NCI-H128 (cell line): Measurements from ENCODE around the gene GBP7.
"Not testable (repeated sequence)": the region's sequence is repeated elsewhere in the genome, so short reads cannot be mapped to it uniquely, and the experiment has no call there.

Source experiments
- DNase-seq: peaks from one replicate; lab custom pipeline; 2025; ENCODE audit not compliant: unreplicated experiment; lab: John Stamatoyannopoulos, UW

The GBP7 gene

DNA sequence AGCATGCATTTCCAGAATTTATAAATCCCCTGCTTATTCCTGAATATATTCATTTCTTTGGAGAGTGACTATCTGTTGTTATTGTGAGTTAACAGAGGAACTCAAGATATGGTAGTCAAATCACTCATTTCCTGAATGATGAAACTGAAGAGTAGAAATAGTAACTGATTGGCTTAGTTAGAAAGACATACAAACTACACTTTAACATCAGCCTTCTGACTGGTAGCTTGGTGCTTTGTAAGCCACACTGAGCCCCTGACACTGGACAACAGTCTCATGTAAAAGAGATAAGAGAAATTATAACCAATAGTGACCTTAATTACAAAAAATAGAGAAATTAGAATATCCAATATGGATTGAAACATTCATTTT, 4.8 kb downstream of the GBP7 start:
- no peak for DNase-seq

DNA sequence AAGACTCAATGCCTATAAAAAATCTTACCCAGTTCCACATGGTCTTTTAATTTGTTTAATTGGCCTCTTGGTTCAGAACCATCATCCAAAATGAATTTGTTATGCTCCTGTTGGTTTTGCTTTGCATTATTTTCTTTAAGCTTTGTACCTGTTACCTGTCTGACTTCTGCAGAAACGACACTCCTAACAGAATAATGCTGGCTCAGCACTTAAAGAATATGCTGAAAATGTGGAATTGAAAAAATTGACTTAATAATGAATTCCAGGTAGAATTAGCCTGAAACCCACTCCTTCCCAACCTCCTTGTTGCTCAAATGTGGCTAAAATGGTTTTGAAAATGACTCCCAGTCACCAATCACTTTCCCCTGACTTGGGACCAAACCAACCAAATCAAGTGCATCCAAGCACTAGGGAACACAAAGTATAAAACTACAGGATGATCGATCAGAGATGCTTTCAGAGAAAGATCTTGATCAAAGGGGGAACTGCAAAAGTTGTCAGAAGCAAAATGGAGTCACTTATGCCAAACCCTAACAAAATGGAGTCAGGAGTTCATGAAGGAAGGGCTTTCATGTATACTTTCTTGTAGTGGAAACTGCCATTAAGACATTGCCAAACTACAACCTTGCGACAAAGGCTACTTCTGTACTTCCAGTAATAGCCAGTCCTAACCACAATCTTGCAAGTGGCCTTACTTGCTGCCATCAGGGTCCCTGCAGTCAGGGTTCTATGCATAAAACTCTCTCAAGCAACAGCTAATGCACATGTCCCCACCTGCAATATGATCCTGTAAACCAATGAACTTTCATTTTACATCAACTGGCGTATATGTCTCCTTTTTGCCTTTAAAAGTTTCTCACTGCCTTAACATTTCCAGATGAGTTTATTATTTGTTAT, 5.4 kb downstream of the GBP7 start:
- no peak for DNase-seq

DNA sequence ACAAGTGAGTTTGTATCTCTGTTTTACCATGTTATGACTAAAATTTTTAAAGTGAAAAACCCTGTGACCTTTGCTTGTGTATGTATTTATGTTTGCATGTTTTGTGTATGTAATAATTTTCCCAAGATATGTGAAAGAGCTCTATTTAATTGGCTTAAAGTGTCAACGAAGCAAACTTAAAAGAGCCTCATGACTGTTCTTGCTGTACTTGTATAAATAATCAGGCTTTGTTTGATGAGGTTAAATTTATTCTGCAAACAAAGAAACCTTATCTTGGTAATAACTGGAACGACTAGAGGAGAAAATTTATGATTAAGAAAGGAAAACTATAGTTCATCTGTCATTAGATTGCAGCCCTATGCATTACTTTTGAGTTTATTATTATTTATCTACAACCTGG, 6.6 kb downstream of the GBP7 start:
- DNase-seq = no peak

DNA sequence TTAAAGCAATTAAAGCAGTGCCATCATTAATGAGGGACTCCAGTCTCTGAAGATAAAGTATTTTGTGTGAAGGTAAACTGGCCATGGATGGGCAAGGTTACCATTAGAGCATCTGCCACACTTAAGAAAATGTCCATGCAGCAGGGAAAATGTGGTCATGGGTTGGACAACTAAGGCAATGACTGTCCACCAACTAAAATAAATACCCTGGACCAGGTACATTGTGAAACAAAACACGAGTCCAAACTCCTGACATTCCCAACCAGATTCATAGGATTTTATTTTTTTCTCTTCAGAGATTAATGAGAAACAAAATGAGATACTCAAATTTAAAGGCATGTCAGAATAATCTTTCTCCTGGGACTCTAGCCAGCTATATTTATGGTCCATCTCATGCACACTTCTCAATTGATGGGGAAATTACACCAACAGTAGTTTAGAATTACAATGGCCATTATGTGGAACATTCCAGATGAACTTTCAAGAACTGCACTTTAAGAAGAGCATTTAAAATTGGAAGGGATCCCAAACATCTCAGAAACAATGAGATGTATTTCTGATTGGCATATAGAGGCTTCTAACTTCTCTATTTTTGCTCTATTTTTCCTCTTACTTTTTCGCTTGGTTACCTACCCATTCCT, 8.1 kb downstream of the GBP7 start:
- no peak for DNase-seq

DNA sequence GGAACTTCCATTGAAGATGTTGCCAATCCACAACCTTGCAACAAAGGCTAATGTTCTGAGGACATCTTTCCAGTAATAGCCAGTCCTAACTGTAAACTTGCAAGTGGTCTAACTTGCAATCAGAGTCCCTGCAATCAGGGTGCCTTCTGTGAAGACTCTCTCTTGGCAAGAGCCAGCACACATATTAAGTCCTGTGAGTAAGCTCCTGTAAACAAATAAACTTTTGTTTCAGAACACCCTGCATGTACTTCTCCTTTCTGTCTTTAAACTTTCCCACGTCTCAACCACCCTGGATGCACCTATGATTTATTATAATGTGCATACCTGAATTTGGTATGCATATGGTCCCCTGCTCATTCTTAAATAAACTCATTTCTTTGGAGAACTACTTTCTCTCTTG, 9.1 kb downstream of the GBP7 start:
- no peak for DNase-seq

DNA sequence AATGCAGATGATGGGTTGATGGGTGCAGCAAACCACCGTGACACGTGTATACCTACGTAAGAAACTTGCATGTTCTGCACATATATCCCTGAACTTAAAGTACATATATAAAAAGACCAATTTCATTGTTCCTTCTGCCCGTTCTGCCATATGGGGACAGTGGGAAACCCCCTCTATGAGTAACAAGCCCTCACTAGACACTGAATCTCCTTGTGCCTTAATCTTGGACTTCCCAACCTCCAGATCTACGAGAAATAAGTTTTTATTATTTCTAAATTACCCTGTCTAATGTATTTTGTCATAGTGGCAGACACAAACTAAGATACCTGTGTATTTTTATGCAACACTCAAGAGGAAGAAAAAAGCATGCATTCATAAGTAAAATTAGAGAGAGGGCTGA, 10.0 kb downstream of the GBP7 start:
- no peak for DNase-seq

DNA sequence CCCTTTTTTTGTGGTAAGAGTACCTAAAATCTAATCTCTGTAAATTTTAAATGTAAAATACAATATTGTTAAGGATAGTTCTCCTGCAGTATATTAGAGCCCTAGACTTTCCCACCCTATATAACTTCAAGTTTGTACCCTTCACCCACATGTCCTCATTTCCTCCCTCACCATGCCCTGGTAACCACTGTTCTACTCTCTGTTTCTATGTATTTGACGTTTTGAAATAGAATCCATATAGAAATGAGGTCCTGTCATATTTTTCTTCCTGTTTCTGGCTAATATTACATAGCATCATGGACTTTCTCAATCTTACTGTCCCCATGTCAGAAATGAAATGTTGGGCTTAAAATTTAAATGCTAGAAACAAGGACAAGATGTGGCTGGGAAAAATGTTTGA, 24.8 kb downstream of the GBP7 start:
- DNase-seq = no peak

DNA sequence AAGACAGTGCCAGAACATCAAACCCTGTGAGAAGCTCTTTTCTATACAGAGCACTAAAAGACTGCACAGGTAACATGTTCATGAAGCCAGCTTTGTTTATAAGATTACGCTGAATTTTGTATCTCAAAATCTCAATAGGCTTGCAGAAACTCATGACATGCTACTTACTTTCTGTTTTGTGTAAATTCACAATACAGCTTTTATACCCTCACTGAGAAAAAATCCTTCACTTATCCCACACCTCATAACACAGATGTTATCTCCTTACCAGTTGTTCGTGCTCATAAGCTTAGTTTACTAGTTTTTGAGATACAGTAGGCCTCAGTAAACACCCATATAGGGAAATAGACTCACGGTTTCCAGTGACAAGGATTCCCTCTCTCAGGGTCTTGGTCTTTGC, 25.8 kb downstream of the GBP7 start:
- no peak for DNase-seq

DNA sequence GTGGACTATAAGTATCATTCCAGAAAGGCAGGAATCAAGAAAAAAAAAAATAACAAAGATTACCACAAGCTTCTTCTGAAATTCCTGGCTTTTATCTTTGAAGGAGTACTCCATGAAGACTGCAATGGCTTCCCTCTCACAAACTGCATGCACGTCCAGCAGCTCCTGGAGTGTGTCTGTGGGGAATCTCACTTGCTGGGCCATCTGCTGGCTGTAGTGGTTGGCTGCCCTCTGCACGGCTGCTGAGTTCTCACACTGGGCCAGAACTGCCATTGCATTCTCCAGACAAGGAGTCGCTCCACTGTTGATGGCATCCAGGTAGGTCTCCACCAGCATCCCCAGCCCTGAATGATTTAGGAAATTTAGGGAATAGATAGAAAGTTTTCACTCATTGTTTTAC, 26.6 kb downstream of the GBP7 start:
- DNase-seq = no peak

DNA sequence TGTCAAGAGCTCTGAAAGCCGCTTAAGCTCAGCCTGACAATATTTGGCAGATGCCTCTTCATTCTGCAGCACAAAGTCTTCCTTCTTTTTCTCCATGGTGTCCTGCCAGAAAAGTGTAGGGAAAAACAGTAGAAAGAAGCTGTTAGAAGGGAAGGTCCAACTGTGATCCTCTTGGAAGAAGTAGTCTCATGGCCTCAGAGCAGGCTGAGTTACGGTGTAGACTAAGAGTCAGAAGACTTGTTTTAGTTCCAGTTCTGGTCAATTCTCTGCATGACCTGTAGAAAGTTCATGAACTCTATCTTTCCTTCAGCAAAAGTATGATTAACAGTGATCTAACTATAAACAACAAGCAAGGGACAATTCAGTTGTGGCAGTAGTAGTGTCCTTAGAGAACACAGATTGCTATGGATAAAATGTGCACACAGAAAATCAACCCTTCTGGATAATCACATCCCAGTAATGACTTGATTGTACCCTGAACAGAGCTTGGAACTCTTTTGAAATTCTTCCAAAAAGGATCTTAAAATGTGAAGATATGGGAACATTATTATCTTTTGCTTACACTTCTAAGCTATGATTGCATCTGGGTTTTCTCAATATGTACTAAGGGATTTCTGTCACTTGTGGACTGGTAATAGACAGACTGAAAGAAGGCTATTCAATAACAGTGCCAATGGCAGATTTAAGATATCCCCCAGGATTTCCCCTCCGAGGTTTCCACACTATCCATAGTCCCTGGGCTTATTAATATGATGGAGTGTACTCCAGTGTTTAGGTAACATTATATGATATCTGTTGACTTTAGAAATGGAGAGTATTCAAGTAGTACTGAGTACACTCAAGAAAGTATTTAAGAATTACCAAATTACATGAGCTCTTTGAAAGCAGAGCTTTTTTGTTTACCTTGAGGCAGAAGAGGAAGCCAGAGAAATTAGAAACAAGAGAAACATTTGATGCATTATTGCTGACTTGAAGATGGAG, 27.8 kb downstream of the GBP7 start:
- no peak for DNase-seq

DNA sequence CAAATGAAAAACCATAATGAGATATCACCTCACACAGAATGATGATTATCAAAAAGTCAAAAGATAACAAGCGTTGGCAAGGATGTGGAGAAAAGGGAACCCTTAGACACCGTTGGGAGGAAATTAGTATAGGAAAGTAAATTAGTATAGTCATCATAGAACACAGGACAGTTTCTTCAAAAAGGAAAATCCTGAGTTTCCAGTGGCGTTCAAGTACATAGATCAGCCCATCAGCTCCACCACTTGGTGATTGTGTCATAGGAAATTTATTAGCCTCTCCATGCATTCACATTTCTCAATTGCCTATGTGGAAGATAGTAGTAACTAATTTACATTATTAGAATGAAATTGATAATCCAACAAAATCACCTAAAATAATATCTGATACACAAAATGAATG, 29.1 kb downstream of the GBP7 start:
- DNase-seq = no peak

DNA sequence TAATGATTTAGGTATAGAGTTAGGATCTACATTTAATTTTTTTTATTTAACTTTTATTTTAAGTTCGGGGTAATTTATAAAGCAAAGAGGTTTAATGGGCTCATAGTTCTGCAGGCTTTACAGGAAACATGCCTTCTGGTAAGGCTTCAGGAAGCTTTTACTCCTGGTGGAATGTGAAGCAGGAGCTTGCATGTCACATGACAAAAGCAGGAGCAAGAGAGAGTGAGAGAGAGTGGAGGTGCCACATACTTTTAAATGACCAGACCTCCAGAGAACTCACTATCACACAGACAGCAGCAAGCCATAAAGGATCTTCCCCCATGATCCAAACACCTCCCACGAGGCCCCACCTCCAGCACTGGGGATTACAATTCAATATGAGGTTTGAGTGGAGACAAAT, 32.3 kb downstream of the GBP7 start:
- no peak for DNase-seq

DNA sequence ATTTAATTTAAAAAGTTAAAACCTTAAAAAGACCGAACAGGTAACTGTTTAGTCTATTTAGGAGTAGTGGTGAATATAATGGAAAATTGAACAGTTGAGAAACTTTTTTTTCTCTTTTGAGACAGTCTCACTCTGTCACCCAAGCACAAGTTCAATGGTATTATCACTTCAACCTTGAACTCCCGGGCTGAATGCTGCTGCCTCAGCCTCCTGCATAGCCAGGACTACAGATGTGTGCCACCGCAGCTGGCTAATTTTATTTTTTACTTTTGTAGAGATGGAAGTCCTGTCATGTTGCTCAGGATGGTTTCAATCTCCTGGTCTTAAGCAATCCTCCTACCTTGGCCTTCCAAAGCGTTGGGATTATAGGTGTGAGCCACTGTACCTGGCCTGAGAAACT, 33.6 kb downstream of the GBP7 start:
- DNase-seq = no peak

DNA sequence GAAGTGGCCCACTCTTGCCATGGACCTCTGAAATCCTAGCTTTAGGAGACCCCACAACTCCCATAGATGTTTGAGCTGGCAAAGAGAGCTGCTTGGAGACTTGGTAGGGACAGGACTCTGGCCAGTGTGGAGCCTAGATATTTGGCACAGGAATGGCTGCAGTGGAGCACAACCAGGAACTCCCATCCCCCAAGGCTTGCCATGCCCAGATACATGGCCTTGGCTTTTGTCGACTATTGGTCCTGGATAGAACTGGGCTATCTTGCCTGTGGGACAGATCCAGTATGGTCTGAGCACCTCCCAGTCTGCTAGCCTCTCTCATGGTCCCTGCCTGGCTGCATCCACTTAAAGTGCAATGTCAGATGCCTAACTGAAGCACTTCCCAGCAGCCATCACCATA, 42.1 kb downstream of the GBP7 start:
- no peak for DNase-seq

DNA sequence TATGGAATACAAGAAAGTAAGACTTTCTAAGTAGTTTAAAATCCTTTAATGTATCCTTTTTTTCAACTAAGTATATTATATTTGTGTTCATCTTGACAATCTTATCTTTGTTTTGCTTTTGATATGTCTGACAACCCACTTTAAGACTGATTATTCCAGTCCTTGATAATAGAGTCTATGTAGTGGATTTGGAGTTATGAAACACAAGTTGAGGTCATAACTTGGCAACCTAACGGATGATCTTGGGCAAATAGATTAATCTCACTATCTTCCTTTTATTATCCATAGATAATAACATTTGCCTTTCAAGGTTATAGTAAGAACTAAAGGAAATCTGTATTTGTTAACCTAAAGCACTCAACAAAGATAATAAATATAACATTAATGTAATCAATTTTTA, 45.1 kb downstream of the GBP7 start:
- no peak for DNase-seq

DNA sequence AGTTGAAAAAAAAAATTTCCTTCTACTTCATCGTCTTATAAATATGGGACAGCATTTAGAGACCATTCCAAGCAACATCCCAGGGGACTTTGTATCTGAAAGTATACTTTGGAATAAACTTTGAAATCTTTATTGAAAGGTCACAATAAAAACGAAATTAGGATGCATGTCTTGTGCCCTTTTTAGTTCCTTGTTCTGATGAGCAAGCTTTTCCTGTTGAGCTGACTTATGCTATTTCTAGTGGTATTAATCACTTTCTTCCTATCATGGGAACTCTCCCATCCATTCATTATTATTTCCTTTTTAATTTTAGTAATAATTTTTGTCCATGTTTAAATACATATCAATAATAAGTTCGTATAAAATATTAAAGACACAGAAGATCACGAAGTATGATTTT, 45.9 kb downstream of the GBP7 start:
- DNase-seq = no peak

DNA sequence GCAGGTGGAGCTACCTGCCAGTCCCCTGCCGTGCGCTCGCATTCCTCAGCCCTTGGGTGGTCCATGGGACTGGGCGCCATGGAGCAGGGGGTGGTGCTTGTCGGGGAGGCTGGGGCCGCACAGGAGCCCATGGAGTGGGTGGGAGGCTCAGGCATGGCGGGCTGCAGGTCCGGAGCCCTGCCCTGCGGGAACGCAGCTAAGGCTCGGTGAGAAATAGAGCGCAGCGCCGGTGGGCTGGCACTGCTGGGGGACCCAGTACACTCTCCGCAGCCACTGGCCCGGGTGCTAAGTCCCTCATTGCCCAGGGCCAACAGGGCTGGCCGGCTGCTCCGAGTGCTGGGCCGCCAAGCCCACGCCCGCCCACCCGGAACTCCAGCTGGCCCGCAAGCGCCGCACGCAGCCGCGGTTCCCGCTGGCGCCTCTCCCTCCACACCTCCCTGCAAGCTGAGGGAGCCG, 47.8 kb downstream of the GBP7 start:
- DNase-seq = not testable (repeated sequence)

DNA sequence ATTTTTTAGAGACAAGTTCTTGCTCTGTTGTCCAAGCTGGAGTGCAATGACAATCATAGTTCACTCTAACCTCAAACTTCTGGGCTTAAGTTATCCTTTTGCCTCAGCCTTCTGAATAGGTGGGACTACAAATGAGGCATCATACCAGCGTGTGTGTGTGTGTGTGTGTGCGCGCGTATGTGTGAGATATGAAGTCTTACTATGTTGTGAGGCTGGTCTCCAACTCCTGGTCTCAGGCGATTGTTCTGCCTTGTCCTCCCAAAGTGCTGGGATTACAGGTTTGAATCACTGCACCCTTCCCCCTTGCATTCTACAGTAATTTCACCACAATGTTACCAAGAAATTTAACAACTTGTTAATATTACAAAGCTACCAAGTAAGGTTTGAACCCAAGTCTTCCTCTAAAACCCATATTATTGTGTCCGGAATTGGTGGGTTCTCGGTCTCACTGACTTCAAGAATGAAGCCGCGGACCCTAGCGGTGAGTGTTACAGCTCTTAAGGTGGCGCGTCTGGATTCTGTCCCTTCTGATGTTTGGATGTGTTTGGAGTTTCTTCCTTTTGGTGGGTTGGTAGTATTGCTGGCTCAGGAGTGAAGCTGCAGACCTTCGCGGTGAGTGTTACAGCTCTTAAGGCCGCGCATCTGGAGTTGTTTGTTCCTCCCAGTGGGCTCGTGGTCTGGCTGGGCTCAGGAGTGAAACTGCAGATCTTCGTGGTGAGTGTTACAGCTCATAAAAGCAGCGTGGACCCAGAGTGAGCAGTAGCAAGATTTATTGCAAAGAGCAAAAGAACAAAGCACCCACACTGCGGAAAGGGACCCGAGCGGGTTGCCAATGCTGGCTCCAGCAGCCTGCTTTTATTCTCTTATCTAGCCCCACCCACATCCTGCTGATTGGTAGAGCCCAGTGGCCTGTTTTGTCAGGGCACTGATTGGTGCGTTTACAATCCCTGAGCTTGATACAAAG, 48.9 kb downstream of the GBP7 start:
- not testable (repeated sequence) for DNase-seq

DNA sequence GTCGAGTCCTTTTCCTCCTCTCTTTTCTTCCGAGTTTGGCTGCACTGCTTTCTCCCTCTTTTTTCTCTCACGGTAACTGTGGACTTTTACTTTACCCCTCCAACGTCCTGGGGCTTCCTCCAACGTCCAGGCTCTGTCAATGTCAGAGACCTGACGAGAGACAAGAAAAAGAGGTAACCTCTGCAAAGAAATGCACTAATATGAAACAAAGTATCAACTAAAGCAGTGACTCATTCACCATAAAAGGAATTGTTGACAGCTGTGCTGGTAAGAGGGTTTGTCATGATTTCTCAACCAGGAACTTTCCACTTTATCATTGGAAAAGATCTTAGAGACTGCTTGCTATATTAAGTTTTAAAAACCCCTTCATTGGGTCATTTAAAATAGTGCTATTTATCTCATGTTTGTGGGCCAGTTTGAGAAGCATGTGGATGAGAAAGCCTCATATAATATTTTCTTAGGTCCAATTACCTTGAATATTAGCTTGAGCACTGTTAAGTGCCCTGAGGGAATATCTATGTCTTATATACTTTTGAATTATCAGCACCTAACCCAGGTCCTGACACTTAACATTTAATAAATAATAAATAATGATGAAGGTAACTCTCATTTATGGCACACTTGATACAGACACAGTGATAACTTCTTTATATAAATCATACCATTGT, 49.8 kb downstream of the GBP7 start, which contains the start of gene GBP2:
GBP2 (minus strand) TSS at position 202 of the 668 bp plus-strand sequence. CDS start 4,148 bp downstream, outside the sequence.
- DNase-seq = no peak
